GM12878 (cell line): ENCODE measurements around the gene ITSN1. TPM values are rescaled to one million over a fixed set of nuclear protein-coding genes. Genes with fewer than 3 reads are reported as not detected.

Source experiments
- ATAC-seq: fragments of 200-7000 bp; cut with Tn5 transposase; 3 replicates; pipeline ENCODE4 v1.9.1; 2020; ENCODE audit warnings: mild to moderate bottlenecking, moderate library complexity
- BruUV-seq: library from RNA; stranded (reverse); fragments of 400-500 nt; replicated peaks from 2 replicates; lab custom pipeline; 2021; lab: Mats Ljungman, UMichigan
- CTCF ChIA-PET: fragments of 300-600 bp; sonication (Branson Sonifier 250); formaldehyde crosslinking; extraction: SDS; loops from one replicate; lab custom pipeline; 2021; ENCODE audit warnings: inconsistent platforms; lab: Yijun Ruan, JAX
- POLR2A ChIA-PET: fragments of 350-600 bp; formaldehyde crosslinking; extraction: SDS; loops from one replicate; lab custom pipeline; 2021; ENCODE audit warnings: inconsistent platforms; lab: Charles Lee
- RAD21 ChIA-PET: fragments of 300-600 bp; sonication (Branson Sonifier 250); formaldehyde crosslinking; loops from one replicate; lab custom pipeline; 2023; ENCODE audit warnings: antibody characterized with exemption; ENCODE audit not compliant: unreplicated experiment; lab: Charles Lee
- SMC1A ChIA-PET: fragments of 300-600 bp; sonication (Branson Sonifier 250); formaldehyde crosslinking; loops from one replicate; lab custom pipeline; 2023; ENCODE audit not compliant: unreplicated experiment, uncharacterized antibody; lab: Charles Lee
- DNase-seq: peaks from one replicate; pipeline ENCODE4 v3.0.0-alpha.2; 2011; ENCODE audit warnings: low read depth, low spot score
- FAIRE-seq: peaks from 3 replicates; lab custom pipeline; 2011; peaks lifted over from hg19 to GRCh38; lab: Jason Lieb, UNC
- H2AFZ ChIP-seq: 2 replicates; pipeline ENCODE4 v1.6.0; 2011; ENCODE audit warnings: low read depth, low read length, control low read depth; ENCODE audit not compliant: control insufficient read depth
- H3K27ac ChIP-seq: 2 replicates; pipeline ENCODE4 v1.5.1; 2011; ENCODE audit warnings: control low read depth; ENCODE audit not compliant: control insufficient read depth, insufficient read depth
- H3K27me3 ChIP-seq, 2 experiments: replicated peaks in 1 of 2; 2 replicates each; pipeline versions ENCODE4 v1.6.0 to v1.6.1; 2011; ENCODE audit warnings: low read length in 1 of 2; ENCODE audit not compliant: control insufficient read depth in 2 of 2, insufficient read depth in 2 of 2
- H3K36me3 ChIP-seq, 2 experiments: 2 replicates each; pipeline ENCODE4 v1.5.1; 2011; ENCODE audit warnings: low read length in 1 of 2; ENCODE audit not compliant: control insufficient read depth in 2 of 2, insufficient read depth in 2 of 2
- H3K4me1 ChIP-seq: 2 replicates; pipeline ENCODE4 v1.6.1; 2011; ENCODE audit warnings: mild to moderate bottlenecking, low read length, moderate library complexity, mixed read lengths; ENCODE audit not compliant: control insufficient read depth, insufficient read depth
- H3K4me2 ChIP-seq: 2 replicates; pipeline ENCODE4 v1.6.0; 2011; ENCODE audit warnings: control low read depth; ENCODE audit not compliant: control insufficient read depth, insufficient read depth
- H3K4me3 ChIP-seq: fragments of 200-600 bp; sonication (generic); 2 replicates; pipeline ENCODE4 v1.5.1; 2016
- H3K79me2 ChIP-seq: 2 replicates; pipeline ENCODE4 v1.6.0; 2011; ENCODE audit warnings: low read length; ENCODE audit not compliant: control insufficient read depth, insufficient read depth
- H3K9ac ChIP-seq: 2 replicates; pipeline ENCODE4 v1.8.0; 2011; ENCODE audit warnings: low read length, control low read depth, mixed read lengths; ENCODE audit not compliant: control insufficient read depth, insufficient read depth
- H3K9me3 ChIP-seq: replicated peaks from 3 replicates; pipeline ENCODE4 v1.5.1; 2011; ENCODE audit warnings: mild to moderate bottlenecking, low read length; ENCODE audit not compliant: control insufficient read depth, insufficient read depth
- H4K20me1 ChIP-seq: 2 replicates; pipeline ENCODE4 v1.6.0; 2011; ENCODE audit not compliant: control insufficient read depth, insufficient read depth
- ASH2L ChIP-seq: fragments of 300-600, 200-600 bp; sonication (generic); IDR thresholded peaks from 2 replicates; pipeline ENCODE4 v1.6.1; 2017; ENCODE audit warnings: low read depth, mild to moderate bottlenecking, borderline replicate concordance
- ATF7 ChIP-seq: fragments of 450-650 bp; IDR thresholded peaks from 2 replicates; pipeline ENCODE4 v1.6.1; 2016; ENCODE audit warnings: low read depth, mild to moderate bottlenecking
- BACH1 ChIP-seq: fragments of 450-650 bp; IDR thresholded peaks from 2 replicates; pipeline ENCODE4 v1.6.1; 2017; ENCODE audit warnings: mild to moderate bottlenecking, borderline replicate concordance
- EGR1 ChIP-seq, 2 experiments: IDR thresholded peaks; 1 replicate in 1 of 2; 2 replicates in 1 of 2; pipeline ENCODE4 v1.6.1; 2011 to 2012; ENCODE audit warnings: low read depth in 2 of 2, low read length in 2 of 2, borderline replicate concordance in 1 of 2, mild to moderate bottlenecking in 1 of 2, moderate library complexity in 1 of 2
- EZH2 ChIP-seq: IDR thresholded peaks from 2 replicates; pipeline ENCODE4 v1.6.1; 2012; ENCODE audit warnings: low read depth, mild to moderate bottlenecking, control low read depth, inconsistent platforms, low read length, borderline replicate concordance; ENCODE audit not compliant: control insufficient read depth
- MEF2A ChIP-seq: IDR thresholded peaks from 2 replicates; pipeline ENCODE4 v1.6.1; 2011; ENCODE audit warnings: low read depth, mild to moderate bottlenecking, low read length, moderate library complexity; ENCODE audit not compliant: insufficient read depth
- MYC ChIP-seq: IDR thresholded peaks from 2 replicates; pipeline ENCODE4 v1.6.1; 2011; ENCODE audit warnings: mild to moderate bottlenecking, low read length, moderate library complexity, inconsistent platforms; ENCODE audit not compliant: insufficient read depth, insufficient replicate concordance, insufficient read length, severe bottlenecking
- NFXL1 ChIP-seq: fragments of 450-650 bp; IDR thresholded peaks from 2 replicates; pipeline ENCODE4 v1.6.1; 2017; ENCODE audit warnings: antibody characterized with exemption, mild to moderate bottlenecking, borderline replicate concordance
- RELA ChIP-seq: fragments of 450-650 bp; IDR thresholded peaks from 2 replicates; pipeline ENCODE4 v1.8.0; 2014; ENCODE audit warnings: borderline replicate concordance; ENCODE audit not compliant: partially characterized antibody
- RFX5 ChIP-seq: IDR thresholded peaks from 2 replicates; pipeline ENCODE4 v1.6.1; 2011; ENCODE audit warnings: low read depth, low read length, improper control_type of control experiment
- RUNX3 ChIP-seq: IDR thresholded peaks from 2 replicates; pipeline ENCODE4 v1.6.1; 2012; ENCODE audit warnings: low read length, inconsistent platforms
- SMARCA5 ChIP-seq: fragments of 450-650 bp; IDR thresholded peaks from 2 replicates; pipeline ENCODE4 v1.6.1; 2017; ENCODE audit warnings: mild to moderate bottlenecking
- WGBS: methylation state at CpG from one replicate; pipeline ENCODE4 v1.1.6; 2016; ENCODE audit warnings: low lambda C conversion rate; ENCODE audit not compliant: insufficient replicate concordance, insufficient coverage; ENCODE audit errors: missing lambda C conversion rate; 5-methylcytosine and 5-hydroxymethylcytosine counted together
- in situ Hi-C: fragments of 300-500 bp; cut with MboI; formaldehyde crosslinking; loops from 9 replicates; pipeline ENCODE4 v1.14.3; 2018; ENCODE audit warnings: mixed read lengths
- intact Hi-C: fragments of 100-400 bp; cut with micrococcal nuclease; formaldehyde crosslinking; loops from one replicate; pipeline ENCODE4 v1.14.2; 2022; ENCODE audit not compliant: unreplicated experiment
- polyA plus RNA-seq, 11 experiments: library from polyadenylated mRNA; depleted of rRNA in 4 of 11; unstranded in 6 of 11; stranded (reverse) in 5 of 11; fragments of >200 nt; fragmentation: Nextera tagmentation in 4 of 11; fragmentation: Illumina TruSeq in 1 of 11; extraction: Ambion mirVana in 4 of 11; extraction: Trizol in 1 of 11; gene quantifications; 1 replicate in 1 of 11; 2 replicates in 10 of 11; pipeline versions ENCODE4 v1.2.1 to v1.2.3, GENCODE V29; 2011 to 2016; ENCODE audit warnings: inconsistent platforms in 2 of 11, missing spikeins in 2 of 11, low read depth in 1 of 11
- total RNA-seq, 4 experiments: library from RNA; depleted of rRNA in 3 of 4; stranded (reverse); fragments of >200 nt in 3 of 4; fragmentation: Illumina TruSeq in 1 of 4; extraction: Trizol in 1 of 4; gene quantifications; 2 replicates each; pipeline versions ENCODE4 v1.2.1 to v1.2.3, GENCODE V29; 2013 to 2021
- TF ChIP-seq, protein P1 (sequence below): IDR thresholded peaks from 2 replicates; pipeline ENCODE4 v1.6.1; 2012; ENCODE audit warnings: low read depth, low read length, improper control_type of control experiment
- TF ChIP-seq, protein P2 (sequence below): fragments of 450-650 bp; formaldehyde crosslinking; IDR thresholded peaks from 2 replicates; pipeline ENCODE4 v1.4.0; 2022; ENCODE audit warnings: mild to moderate bottlenecking, moderate library complexity

ITSN1 gene
- total and polyA plus RNA-seq, 10 of the 15 experiments (the other 5 are each of a cell fraction or from before 2014, with no cell fraction given), result 0.89 to 10.6 (median 4.8) TPM

DNA sequence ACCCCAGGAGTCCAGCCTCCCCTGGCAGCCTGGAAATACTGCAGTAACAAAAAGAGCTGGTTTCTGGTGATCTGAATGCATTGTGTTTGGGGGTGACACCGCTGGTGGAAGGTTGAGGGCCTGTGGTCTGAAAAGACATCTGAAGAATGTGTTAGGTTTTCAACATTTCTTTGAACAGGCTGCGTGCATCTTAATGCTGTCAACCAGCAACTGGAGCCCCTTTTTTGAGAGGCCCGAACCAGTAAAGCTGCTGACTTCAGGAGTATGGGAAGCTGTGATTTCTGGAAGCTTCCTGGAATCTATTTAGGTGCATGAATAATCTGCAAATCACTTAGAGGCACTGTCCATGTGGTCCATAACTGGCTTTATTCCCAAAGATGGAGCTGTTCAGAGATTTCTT is 256.3 kb downstream of the ITSN1 start:
- DNase-seq, result no peak
- no peak for TF ChIP-seq MEF2A
- no peak for TF ChIP-seq NFXL1
- TF ChIP-seq RUNX3, result no peak
- TF ChIP-seq RFX5, result no peak
- no peak for TF ChIP-seq ASH2L
- no peak for TF ChIP-seq BACH1
- no peak for TF ChIP-seq EGR1 (IDR thresholded peaks at IDR 0.05; ENCODE audit: borderline replicate concordance in 1 of 2, low read depth in 2 of 2, low read length in 2 of 2)
- no peak for TF ChIP-seq ATF7
- Histone ChIP-seq H3K36me3 (peaks cover 13 to 14% of the 10 kb centered on the region in 2 experiments), H4K20me1 (no peaks in the 10 kb centered on the region), H3K4me3 (no peak overlapping the region), H3K4me1 (no peaks in the 10 kb centered on the region), H3K27ac (no peak overlapping the region), H3K9ac (no peak overlapping the region), H3K9me3 (no peaks in the 10 kb centered on the region), H2AFZ (no peak overlapping the region), H3K79me2 (no peaks in the 10 kb centered on the region), H3K27me3 (no peaks in the 10 kb centered on the region), H3K4me2 (no peak overlapping the region)
- intact Hi-C loops, result no loop called here
- ATAC-seq, result no peak
- SMC1A ChIA-PET, result no interaction called here
- 96% methylated on average over 3 of the region's 3 CpGs for WGBS
- CTCF ChIA-PET, result interaction anchor here (1.0 to 2.3 kb wide), 3 partner anchors 25 to 452 kb away, joined by 3 to 7 read pairs (median 3); no protein-coding TSS in a partner anchor
- POLR2A ChIA-PET, result interaction anchor here (0.5 kb wide), 1 partner anchor 87 kb away, joined by 3 read pairs; no protein-coding TSS in a partner anchor
- FAIRE-seq, result no peak
- RAD21 ChIA-PET, result interaction anchor here (1.4 kb wide), 1 partner anchor 26 kb away, joined by 3 read pairs; no protein-coding TSS in a partner anchor
- no TSS peak for BruUV-seq
- in situ Hi-C loops, result no loop called here

DNA sequence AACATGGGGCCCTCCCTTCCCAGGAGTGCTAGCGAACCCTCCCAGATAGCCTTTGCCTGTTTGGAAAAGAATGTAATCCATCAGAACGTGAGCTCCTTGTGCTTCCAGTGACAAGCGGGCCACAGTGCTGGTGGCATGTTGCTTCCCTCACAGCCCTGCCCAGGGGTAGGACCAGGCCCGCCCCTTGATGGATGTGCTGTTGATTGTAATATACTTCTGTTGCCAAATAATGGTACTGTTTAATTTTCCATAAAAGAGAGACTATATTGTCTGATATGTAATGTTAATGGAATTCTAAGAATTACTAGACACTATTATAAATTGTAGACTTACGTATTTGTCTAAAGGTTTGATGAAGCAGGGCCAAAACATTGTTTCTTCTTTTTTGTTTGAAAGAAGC is 256.9 kb downstream of the ITSN1 start:
- Histone ChIP-seq H3K9me3 (no peaks in the 10 kb centered on the region), H3K27me3 (no peaks in the 10 kb centered on the region), H2AFZ (no peak overlapping the region), H3K4me1 (no peaks in the 10 kb centered on the region), H3K4me2 (no peak overlapping the region), H3K36me3 (peaks cover 17 to 18% of the 10 kb centered on the region in 2 experiments), H4K20me1 (no peaks in the 10 kb centered on the region; the same call in 1 of the 2 replicates), H3K27ac (no peak overlapping the region), H3K4me3 (no peak overlapping the region), H3K9ac (no peak overlapping the region), H3K79me2 (no peaks in the 10 kb centered on the region)
- intact Hi-C loops, result no loop called here
- FAIRE-seq (no peak), DNase-seq (no peak), ATAC-seq (no peak)
- ChIA-PET POLR2A (no interaction called here), RAD21 (interaction anchor here (1.4 kb wide), 1 partner anchor 25 kb away, joined by 3 read pairs; no protein-coding TSS in a partner anchor), CTCF (interaction anchor here (1.0 to 2.3 kb wide), 4 partner anchors 25 to 452 kb away, joined by 3 to 7 read pairs (median 4); no protein-coding TSS in a partner anchor), SMC1A (no interaction called here)
- 99% methylated on average over 5 of the region's 5 CpGs for WGBS
- BruUV-seq, result no TSS peak
- in situ Hi-C loops, result no loop called here
- TF ChIP-seq MYC (no peak), SMARCA5 (no peak), RELA (no peak), EZH2 (no peak)
- TF ChIP-seq, protein P1, sequence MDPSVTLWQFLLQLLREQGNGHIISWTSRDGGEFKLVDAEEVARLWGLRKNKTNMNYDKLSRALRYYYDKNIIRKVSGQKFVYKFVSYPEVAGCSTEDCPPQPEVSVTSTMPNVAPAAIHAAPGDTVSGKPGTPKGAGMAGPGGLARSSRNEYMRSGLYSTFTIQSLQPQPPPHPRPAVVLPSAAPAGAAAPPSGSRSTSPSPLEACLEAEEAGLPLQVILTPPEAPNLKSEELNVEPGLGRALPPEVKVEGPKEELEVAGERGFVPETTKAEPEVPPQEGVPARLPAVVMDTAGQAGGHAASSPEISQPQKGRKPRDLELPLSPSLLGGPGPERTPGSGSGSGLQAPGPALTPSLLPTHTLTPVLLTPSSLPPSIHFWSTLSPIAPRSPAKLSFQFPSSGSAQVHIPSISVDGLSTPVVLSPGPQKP, result no peak
- TF ChIP-seq, protein P2, sequence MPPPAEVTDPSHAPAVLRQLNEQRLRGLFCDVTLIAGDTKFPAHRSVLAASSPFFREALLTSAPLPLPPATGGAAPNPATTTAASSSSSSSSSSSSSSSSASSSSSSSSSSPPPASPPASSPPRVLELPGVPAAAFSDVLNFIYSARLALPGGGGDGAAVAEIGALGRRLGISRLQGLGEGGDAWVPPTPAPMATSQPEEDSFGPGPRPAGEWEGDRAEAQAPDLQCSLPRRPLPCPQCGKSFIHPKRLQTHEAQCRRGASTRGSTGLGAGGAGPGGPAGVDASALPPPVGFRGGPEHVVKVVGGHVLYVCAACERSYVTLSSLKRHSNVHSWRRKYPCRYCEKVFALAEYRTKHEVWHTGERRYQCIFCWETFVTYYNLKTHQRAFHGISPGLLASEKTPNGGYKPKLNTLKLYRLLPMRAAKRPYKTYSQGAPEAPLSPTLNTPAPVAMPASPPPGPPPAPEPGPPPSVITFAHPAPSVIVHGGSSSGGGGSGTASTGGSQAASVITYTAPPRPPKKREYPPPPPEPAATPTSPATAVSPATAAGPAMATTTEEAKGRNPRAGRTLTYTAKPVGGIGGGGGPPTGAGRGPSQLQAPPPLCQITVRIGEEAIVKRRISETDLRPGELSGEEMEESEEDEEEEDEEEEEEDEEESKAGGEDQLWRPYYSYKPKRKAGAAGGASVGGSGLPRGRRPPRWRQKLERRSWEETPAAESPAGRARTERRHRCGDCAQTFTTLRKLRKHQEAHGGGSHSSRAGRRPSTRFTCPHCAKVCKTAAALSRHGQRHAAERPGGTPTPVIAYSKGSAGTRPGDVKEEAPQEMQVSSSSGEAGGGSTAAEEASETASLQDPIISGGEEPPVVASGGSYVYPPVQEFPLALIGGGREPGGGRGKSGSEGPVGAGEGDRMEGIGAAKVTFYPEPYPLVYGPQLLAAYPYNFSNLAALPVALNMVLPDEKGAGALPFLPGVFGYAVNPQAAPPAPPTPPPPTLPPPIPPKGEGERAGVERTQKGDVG (CRISPR knock-in tag), result no peak
